Liver (tissue), 9 donors: ENCODE measurements around the gene IHH. TPM values are rescaled to one million over a fixed set of nuclear protein-coding genes. Genes with fewer than 3 reads are reported as not detected.

Source experiments
- DNase-seq: peaks from one replicate; pipeline ENCODE4 v3.0.0-alpha.2; 2017; ENCODE audit warnings: low spot score
- H3K27ac ChIP-seq, 2 donors: one replicate each; pipeline ENCODE4 v1.7.0; 2013; ENCODE audit warnings: inconsistent platforms in 2 of 2, low read length in 2 of 2, control low read depth in 1 of 2, low read depth in 1 of 2, mild to moderate bottlenecking in 1 of 2
- H3K27me3 ChIP-seq, 4 donors: one replicate each; pipeline versions ENCODE4 v1.6.1 to v1.7.0; 2013; ENCODE audit warnings: low read length in 3 of 4, inconsistent platforms in 1 of 4, mild to moderate bottlenecking in 1 of 4, moderate library complexity in 1 of 4; ENCODE audit not compliant: control insufficient read depth in 4 of 4, insufficient read depth in 4 of 4
- H3K36me3 ChIP-seq, 4 donors: one replicate each; pipeline versions ENCODE4 v1.6.1 to v1.7.0; 2013; ENCODE audit warnings: low read length in 3 of 4, mild to moderate bottlenecking in 3 of 4, low read depth in 1 of 4, moderate library complexity in 1 of 4; ENCODE audit not compliant: control insufficient read depth in 4 of 4, insufficient read depth in 3 of 4
- H3K4me1 ChIP-seq, 4 donors: one replicate each; pipeline versions ENCODE4 v1.6.1 to v1.7.0; 2013; ENCODE audit warnings: low read length in 3 of 4, mild to moderate bottlenecking in 3 of 4, moderate library complexity in 1 of 4; ENCODE audit not compliant: control insufficient read depth in 4 of 4, insufficient read depth in 4 of 4
- H3K4me3 ChIP-seq, 3 donors: one replicate each; pipeline versions ENCODE4 v1.6.1 to v1.7.0; 2013; ENCODE audit warnings: low read length in 3 of 3, control low read depth in 1 of 3, low read depth in 1 of 3, mild to moderate bottlenecking in 1 of 3
- H3K9ac ChIP-seq, 2 donors: one replicate each; pipeline ENCODE4 v1.7.0; 2013; ENCODE audit warnings: low read length in 2 of 2, mild to moderate bottlenecking in 2 of 2, moderate library complexity in 2 of 2, control low read depth in 1 of 2, low read depth in 1 of 2
- H3K9me3 ChIP-seq, 4 donors: one replicate each; pipeline versions ENCODE4 v1.6.1 to v1.7.0; 2013; ENCODE audit warnings: low read length in 3 of 4; ENCODE audit not compliant: control insufficient read depth in 4 of 4
- ATF3 ChIP-seq: IDR thresholded peaks from 2 replicates; pipeline ENCODE4 v1.6.1; 2016; ENCODE audit warnings: antibody characterized with exemption
- FOXA1 ChIP-seq: IDR thresholded peaks from 2 replicates; pipeline ENCODE4 v1.6.1; 2016; ENCODE audit warnings: antibody characterized with exemption
- FOXA2 ChIP-seq: IDR thresholded peaks from 2 replicates; pipeline ENCODE4 v1.6.1; 2016; ENCODE audit warnings: antibody characterized with exemption
- HNF4A ChIP-seq, 2 donors: conservative IDR thresholded peaks; 2 replicates each; pipeline ENCODE4 v1.6.1; 2016; ENCODE audit warnings: antibody characterized with exemption in 2 of 2, mild to moderate bottlenecking in 2 of 2
- JUND ChIP-seq, 2 donors: IDR thresholded peaks; 2 replicates each; pipeline ENCODE4 v1.6.1; 2016; ENCODE audit warnings: antibody characterized with exemption in 2 of 2
- REST ChIP-seq: IDR thresholded peaks from 2 replicates; pipeline ENCODE4 v1.6.1; 2016; ENCODE audit warnings: antibody characterized with exemption, mild to moderate bottlenecking
- RXRA ChIP-seq, 2 donors: IDR thresholded peaks; 2 replicates each; pipeline ENCODE4 v1.6.1; 2017 to 2018; ENCODE audit warnings: antibody characterized with exemption in 2 of 2, mild to moderate bottlenecking in 1 of 2
- YY1 ChIP-seq: IDR thresholded peaks from 2 replicates; pipeline ENCODE4 v1.6.1; 2016; ENCODE audit warnings: antibody characterized with exemption, mild to moderate bottlenecking
- WGBS: extraction: QIAGEN DNeasy Blood & Tissue Kit; methylation state at CpG from one replicate; pipeline ENCODE4 v1.1.7; 2013; 5-methylcytosine and 5-hydroxymethylcytosine counted together
- polyA plus RNA-seq, 2 donors: library from polyadenylated mRNA; stranded (reverse) in 1 of 2; unstranded in 1 of 2; fragments of 200-250 nt in 1 of 2; fragments of >200 nt in 1 of 2; fragmentation: Nextera tagmentation in 1 of 2; extraction: Ambion mirVana in 1 of 2; gene quantifications; one replicate each; pipeline versions ENCODE4 v1.2.1 to v1.2.3, GENCODE V29; 2013 to 2015
- total RNA-seq, 2 donors: library from RNA; depleted of rRNA; stranded (reverse); fragments of >200 nt; gene quantifications; one replicate each; pipeline ENCODE4 v1.2.3, GENCODE V29; 2014
- TF ChIP-seq, protein P1 (sequence below): fragments of 150-350 bp; IDR thresholded peaks from 2 replicates; pipeline ENCODE4 v1.5.1; 2017; ENCODE audit warnings: improper control_type of control experiment, low read depth, low read length; ENCODE audit not compliant: missing input control
- TF ChIP-seq, protein P2 (sequence below): IDR thresholded peaks from 2 replicates; pipeline ENCODE4 v1.6.1; 2016; ENCODE audit warnings: antibody characterized with exemption
- donor health status: healthy.
- donor health status: healthy.
- donor health status: healthy.
- donor health status: healthy.
- donor health status: healthy.

The IHH gene
- total and polyA plus RNA-seq, 4 donors = 0.51 to 2.4 (median 0.79) TPM

- no peak for DNase-seq
- peaks cover 3 to 34% (median 19%) of the 10 kb centered on the region in 4 donors for H3K4me1 ChIP-seq
- no peak overlapping the region for H3K27ac ChIP-seq
These were observed 48.8 kb upstream of the IHH start for GRCh38 chr2:219109471-219109870.

More at GRCh38 chr2:219109471-219109870, 48.8 kb upstream of the IHH start:
- TF ChIP-seq REST (no peak), RXRA (IDR thresholded peaks at IDR 0.05) (no peak), ATF3 (no peak), FOXA1 (no peak), YY1 (no peak), HNF4A (conservative IDR thresholded peaks at IDR 0.05) (no peak), JUND (IDR thresholded peaks at IDR 0.05) (no peak), FOXA2 (no peak)
- TF ChIP-seq, protein P1, sequence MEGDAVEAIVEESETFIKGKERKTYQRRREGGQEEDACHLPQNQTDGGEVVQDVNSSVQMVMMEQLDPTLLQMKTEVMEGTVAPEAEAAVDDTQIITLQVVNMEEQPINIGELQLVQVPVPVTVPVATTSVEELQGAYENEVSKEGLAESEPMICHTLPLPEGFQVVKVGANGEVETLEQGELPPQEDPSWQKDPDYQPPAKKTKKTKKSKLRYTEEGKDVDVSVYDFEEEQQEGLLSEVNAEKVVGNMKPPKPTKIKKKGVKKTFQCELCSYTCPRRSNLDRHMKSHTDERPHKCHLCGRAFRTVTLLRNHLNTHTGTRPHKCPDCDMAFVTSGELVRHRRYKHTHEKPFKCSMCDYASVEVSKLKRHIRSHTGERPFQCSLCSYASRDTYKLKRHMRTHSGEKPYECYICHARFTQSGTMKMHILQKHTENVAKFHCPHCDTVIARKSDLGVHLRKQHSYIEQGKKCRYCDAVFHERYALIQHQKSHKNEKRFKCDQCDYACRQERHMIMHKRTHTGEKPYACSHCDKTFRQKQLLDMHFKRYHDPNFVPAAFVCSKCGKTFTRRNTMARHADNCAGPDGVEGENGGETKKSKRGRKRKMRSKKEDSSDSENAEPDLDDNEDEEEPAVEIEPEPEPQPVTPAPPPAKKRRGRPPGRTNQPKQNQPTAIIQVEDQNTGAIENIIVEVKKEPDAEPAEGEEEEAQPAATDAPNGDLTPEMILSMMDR = no peak
- TF ChIP-seq, protein P2, sequence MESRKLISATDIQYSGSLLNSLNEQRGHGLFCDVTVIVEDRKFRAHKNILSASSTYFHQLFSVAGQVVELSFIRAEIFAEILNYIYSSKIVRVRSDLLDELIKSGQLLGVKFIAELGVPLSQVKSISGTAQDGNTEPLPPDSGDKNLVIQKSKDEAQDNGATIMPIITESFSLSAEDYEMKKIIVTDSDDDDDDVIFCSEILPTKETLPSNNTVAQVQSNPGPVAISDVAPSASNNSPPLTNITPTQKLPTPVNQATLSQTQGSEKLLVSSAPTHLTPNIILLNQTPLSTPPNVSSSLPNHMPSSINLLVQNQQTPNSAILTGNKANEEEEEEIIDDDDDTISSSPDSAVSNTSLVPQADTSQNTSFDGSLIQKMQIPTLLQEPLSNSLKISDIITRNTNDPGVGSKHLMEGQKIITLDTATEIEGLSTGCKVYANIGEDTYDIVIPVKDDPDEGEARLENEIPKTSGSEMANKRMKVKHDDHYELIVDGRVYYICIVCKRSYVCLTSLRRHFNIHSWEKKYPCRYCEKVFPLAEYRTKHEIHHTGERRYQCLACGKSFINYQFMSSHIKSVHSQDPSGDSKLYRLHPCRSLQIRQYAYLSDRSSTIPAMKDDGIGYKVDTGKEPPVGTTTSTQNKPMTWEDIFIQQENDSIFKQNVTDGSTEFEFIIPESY = no peak
- Histone ChIP-seq H3K9ac (no peak overlapping the region), H3K36me3 (no peaks in the 10 kb centered on the region), H3K4me3 (no peak overlapping the region), H3K27me3 (no peaks in the 10 kb centered on the region), H3K9me3 (no peaks in the 10 kb centered on the region)
- WGBS = 70% methylated on average over 3 of the region's 3 CpGs
